LHCN-M2 (cell line): ENCODE data around the gene THSD7B. TPM values are rescaled to one million over a fixed set of nuclear protein-coding genes. Genes with fewer than 3 reads are reported as not detected.
"Not testable (repeated sequence)": the region's sequence is repeated elsewhere in the genome, so short reads cannot be mapped to it uniquely, and the experiment has no call there.

Source experiments
- DNase-seq: peaks from one replicate; pipeline ENCODE4 v3.0.0-alpha.2; 2012; ENCODE audit warnings: low read depth
- total RNA-seq: library from RNA; depleted of rRNA; stranded (reverse); fragments of >200 nt; gene quantifications from 2 replicates; pipeline ENCODE4 v1.2.3, GENCODE V29; 2014

The THSD7B gene
- total RNA-seq, 1 experiment from 2014 or later: not detected

DNA sequence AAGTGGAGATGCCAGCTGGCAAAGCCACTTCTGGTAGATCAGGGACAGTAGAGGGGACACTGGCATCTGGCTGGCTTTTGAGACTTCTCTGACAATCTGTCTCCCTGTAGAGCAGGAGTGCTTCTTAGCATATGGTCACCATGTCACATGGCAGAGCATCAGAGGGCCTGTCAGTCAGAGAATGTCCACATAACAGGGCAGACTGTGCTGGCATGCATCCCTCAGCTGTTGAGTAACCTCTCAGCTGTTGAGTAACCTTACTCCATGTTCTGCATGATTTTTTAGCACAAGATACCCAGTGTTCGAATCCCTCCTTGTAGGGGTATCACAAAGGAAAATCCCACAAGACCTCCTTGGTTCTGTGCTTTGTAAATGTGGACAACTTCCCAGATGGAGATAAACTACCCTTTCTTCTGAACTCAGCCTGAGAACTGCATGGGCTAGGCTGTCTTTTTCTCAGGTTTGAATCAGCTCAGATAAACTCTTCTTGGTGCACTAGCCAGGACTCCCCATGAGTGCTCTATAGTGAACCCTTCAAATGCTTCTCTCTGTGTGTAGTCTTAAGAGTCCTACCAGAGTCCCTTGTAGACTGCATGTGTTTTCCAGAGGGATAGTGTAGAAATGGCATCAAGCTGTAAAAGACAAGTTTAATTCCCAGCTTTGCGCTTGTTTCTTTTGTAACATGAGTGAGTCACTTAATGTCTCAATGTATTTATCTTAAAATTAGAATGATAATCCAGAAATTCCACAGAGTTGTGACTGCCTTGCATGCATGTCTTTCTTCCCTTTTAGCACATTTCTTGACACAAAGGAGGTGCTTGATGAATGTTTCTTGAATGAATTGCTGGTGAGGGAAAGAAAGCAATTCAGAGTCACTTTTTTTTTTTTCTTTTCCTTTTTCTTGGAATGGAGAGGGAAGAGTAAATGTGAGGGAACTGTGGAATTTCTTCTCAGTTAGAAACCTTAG, 756.6 kb downstream of the THSD7B start:
- no peak for DNase-seq

DNA sequence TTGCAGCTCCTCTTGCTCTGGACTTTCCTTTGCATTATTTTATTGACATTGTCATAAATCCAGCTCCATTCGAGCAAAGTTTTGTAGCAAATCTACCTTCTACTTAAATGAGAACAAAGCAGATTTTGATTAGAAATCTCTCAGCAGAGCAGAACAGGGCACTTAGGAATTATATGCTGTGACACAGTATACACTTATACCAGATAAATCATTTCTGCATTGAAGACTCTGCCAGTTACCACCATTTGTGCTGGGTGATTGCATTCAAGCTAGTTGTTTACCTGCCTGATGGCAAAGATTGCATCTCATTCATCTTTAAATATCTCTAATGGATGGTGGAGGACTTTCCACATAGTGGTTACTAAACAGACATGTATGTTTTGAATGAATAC, 757.3 kb downstream of the THSD7B start:
- DNase-seq: no peak

DNA sequence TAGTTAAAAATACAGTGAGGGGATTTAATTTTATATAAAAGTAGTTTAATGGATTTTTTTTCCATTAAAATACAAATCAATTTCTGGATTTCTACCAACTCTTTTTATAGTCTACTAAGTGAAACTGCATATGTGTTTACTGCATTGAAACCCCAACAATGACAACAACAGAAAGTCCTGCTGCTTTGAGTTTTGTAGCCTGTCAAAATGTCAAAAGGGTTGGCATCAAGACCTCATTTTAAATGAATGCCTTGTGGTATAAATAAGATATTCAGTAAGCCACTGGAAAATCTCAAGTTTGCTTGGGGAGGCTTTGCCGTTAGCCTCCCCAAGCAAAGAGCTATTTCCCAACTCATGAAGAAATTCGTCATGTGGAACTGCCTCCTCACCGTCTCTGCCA, 758.6 kb downstream of the THSD7B start:
- DNase-seq: no peak

DNA sequence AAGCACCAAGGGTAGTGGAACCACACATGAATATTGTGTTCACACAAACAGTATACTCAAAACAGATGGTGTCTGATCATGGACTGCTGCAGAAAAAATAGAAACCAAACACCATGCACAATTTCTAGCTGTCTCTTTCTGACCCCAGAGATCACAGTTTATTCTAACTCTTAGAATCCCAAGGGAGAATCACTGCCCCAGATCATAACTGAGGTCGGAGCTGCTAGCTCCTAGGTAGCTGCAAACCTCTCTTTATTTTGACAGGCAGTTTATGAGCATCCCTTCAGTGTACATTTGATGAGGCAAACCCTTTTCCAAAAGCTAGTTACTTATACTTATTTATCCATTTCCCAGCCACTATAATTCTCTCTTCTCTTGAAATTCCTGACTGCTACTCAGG, 759.8 kb downstream of the THSD7B start:
- DNase-seq: no peak

DNA sequence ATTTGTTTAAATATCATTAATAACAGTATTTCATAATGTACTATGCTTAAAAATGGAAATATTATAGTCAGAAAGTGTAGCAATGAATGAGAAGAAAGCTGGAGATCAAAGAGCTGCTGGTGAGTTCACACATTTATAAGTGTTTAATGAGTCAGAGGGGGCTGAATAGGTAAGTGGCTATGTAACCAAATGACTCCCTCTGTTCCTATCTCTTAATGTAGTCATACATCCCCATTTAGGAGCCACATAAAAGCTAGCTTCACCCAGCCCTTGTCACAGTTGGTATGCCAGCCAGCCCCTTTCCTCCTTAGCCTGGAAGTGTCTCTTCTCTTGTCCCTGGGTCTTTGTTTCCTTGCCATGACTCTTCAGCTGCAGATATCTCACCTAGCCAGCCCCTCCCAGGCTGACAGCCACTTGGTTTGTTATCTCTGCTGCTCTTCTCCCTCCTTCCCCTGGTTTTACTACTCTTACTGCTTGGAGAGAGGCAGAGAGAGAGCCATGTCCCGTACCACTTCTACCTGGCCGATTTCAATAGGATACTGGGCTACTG, 760.4 kb downstream of the THSD7B start:
- DNase-seq: no peak

DNA sequence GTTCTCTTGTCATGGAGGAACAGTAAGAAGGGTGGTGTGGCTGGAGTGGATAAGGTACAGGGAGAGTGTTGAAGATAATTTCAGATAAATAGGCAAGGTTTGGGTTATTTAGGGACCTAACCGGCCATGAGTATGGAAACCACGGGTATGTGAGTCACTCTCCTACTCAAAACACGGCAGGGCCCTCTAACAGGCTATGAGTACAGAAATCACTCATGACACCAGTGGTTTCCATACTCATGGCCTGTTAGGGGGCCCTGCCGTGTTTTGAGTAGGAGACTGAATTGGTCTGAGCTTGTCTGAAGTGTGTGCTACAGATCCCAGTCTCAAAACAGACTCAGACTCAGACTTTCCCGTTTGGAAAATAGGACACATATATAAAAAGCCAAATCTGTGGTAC, 770.6 kb downstream of the THSD7B start:
- no peak for DNase-seq

DNA sequence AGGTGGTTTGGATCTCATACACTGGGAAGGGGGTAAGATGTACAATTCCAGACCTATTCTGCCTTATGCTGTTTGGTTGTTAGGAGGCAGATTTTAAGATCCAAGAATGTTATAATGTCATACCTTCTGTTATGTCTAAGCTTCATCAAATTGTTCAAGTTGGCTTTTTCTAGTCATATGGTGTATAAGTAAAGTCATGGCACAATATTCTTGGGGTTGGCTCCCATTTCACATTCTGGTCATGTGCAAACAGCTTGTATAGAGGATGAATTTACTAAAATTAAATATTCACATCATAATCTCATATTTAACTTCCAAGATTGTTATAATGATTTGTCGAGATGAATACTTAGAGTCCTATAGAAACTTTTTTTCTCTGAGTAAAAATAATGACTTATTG, 774.0 kb downstream of the THSD7B start:
- no peak for DNase-seq

DNA sequence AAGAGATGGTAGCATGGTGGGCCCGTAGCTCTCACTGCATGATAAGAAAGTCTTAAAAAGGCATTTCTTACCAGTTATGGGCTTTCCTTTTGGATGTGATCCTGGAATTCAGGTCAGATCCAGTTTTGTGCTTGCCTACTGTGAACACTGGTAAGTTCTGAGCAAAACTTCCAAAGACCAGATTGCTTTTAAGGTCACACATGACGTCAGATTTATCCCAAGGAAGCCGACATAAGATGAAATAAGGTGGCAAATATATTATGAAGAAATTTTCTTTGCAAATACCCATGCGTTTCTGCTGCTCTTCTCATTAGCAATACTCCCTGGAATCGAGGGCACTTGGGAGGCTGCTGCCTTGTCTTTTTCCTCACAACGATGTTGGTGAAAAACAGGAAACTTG, 782.5 kb downstream of the THSD7B start:
- no peak for DNase-seq

DNA sequence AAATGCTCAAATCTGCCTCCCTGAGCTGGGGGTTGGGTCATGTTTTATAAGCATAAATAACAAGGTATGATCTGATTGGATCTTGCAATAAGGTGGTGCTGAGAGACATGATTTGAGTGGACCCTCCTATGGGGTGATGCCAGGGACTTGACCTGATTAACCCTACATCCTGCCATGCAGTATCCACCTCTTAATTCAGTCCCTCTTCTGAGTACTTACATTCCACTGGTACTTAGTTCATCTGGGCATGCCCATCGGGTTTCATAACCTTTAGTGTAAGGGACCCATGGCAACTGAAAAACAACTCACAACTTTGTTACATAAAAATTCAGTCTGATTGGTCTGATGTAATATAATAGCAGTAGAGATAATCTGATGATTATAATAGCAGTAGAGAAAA, 801.0 kb downstream of the THSD7B start:
- DNase-seq: no peak

DNA sequence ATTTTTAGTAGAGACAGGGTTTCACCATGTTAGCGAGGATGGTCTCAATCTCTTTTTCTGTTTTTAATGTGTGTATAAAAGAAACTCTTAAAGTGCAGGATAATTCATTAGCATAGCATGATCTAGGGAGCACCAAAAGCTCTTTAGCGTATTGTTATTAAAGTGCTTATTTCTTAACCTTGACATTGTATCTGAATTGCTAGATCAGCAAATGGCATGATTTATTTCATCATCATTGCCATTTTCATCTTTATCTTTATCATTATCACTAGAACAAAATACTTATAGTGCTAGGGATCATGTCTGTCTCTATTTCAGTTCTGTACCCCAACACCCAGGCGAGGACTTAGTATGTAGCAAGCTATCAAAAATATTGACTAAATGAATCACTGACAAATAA, 805.1 kb downstream of the THSD7B start:
- no peak for DNase-seq

DNA sequence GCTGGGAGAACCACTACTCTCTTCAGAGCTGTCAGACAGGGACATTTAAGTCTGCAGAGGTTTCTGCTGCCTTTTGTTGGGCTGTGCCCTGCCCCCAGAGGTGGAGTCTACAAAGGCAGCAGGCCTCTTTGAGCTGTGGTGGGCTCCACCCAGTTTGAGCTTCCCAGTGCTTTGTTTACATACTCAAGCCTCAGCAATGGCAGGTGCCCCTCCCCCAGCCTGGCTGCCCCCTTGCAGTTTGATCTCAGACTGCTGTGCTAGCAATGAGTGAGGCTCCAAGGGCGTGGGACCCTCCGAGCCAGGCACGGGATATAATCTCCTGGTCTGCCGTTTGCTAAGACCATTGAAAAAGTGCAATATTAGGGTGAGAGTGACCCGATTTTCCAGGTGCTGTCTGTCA, 822.5 kb downstream of the THSD7B start:
- not testable (repeated sequence) for DNase-seq

DNA sequence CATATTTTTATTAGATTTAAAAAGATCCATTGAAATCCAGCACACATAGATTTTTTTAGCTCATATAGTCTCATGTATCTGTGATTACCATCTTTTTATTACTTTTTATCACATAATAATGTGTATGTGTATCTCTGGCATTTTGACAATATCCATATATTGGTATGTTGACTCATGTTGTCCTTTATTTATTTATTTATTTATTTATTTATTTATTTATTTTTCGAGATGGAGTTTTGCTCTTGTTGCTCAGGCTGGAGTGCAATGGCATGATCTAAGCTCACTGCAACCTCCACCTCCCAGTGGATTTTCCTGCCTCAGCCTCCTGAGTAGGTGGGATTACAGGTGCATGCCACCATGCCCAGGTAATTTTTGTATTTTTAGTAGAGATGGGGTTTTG, 823.2 kb downstream of the THSD7B start:
- DNase-seq: not testable (repeated sequence)

DNA sequence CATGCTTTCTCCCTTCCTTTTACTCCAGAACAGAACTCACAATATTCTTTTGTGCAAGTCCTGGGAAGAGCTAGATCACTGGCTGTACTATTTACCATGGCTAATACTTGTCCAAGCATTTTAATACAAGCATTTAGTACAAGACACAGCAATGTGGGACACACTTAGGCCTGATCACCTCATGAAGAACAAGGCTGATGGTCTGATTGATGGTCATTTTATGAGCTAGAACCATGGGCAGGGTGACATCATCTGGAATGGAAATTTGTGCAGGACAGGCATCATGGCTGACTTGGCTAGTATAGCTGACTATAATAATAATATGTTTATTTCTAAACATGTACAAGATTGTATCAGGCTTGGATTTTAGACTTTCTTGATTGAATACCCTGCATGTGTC, 824.8 kb downstream of the THSD7B start:
- no peak for DNase-seq

DNA sequence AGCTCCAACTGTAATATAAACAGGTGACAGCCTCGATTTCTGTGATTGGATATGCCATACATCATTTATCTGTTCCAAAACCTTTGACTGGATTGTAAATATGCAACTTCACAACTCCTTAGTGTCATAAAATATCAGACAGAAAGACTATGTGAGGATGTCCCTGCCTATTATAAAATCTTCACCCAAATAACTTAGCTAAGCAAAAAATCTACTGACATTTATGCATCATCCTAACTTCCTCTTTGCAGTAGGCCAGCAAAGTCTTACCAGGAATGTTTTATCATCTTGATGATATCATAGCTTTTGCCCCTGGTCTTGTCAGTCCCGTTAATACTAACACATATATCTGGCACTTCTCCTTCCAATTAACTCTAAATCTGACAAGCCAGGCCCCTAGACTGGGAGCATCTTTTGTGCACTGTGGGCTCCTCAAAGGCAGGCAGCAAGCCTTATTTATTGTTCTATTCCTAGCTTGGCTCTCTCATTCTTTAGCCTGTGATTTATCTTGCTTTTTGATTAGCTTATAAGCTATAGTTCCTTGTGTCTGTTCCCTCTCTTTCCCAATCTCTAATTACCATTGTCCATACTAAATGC, 842.5 kb downstream of the THSD7B start:
- no peak for DNase-seq

DNA sequence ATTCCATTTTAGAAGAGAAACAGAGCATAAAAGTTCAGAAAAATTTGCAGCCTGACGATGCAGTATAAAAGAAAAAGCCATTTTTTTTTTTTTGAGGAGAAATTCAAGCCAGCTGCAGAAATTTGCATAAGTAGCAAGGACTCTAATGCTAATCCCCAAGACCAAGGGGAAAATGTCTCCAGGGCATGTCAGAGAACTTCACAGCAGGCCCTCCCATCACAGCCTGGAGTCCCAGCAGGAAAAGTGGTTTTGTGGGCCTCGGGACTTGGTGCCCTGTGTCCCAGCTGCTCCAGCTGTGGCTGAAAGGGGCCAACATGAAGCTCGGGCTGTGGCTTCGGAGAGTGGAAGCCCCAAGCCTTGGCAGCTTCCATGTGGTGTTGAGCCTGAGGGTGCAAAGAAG, 873.6 kb downstream of the THSD7B start:
- DNase-seq: no peak

DNA sequence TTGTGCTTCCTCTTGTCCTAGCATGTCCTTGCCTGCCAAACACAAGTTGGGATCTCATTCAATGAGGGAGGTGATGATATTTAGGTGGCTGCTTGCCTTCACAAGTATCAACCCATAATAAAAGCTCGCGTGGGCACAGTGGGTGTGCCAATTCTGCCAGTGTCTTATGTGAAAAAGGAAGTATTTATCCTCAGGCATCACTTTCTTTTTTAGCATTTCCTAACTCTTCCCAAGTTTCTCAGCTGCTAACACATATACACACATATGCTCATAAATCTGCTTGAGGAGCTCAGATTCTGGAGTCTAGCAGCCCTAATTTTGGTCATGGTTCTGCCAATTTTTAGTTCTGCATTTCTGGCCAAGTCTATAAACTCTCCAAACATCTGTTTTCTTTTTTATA, 879.4 kb downstream of the THSD7B start:
- DNase-seq: no peak

DNA sequence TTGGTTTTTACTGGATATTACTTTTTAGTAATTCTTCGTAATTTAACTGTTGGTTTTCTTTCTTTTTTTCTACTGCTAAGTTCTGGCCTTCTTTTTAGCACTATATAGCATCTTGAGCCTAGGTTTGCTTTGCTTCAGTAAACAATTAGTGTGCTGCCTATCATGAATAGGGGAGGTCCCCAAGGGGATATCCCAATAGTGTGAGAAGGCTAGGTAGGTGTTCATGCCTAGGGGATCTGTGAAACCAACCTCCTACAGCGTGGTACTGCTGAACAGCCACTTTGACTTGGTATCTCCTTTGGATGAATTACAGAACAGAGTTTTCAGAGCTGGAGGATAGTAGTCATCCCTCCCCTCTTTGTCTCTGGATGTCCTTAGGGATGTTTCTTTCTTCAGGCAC, 888.7 kb downstream of the THSD7B start:
- no peak for DNase-seq

DNA sequence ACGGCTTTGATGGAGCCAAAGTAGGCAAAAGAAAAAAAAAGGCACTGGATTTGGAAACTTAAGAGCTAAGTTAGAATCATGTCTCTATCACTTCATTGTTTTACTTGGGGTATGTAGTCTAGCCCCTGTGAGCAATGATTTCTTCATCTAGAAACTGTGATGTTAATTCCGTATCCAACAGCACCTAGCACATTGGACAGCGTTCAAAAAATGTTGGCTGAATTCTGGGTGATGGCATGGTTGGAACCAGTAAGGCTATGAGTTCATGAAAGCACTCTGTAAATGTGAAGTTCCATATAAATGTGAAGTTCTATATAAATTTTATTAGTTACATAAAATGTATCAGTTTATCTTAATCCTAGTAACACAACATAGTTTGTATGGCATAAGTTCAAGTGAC, 890.5 kb downstream of the THSD7B start:
- no peak for DNase-seq

DNA sequence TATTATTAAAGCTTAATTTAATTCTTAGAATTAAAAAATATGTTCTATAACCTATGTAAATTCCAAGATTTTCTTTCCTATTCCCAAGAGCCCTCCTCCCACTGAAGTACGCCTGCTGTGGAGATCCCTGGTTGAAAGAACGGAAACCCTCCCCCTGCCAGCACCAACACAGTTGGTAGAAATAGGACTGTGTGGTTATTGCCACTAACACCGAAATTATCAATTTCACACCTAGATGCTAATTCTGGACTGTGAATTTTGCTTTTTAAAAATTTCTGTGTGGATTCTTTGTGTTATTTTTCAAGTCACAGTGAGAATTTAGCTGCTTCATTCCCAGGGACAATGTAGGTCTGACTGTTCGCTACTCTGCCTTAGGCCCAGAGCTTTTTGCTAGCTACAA, 893.1 kb downstream of the THSD7B start:
- DNase-seq: no peak

DNA sequence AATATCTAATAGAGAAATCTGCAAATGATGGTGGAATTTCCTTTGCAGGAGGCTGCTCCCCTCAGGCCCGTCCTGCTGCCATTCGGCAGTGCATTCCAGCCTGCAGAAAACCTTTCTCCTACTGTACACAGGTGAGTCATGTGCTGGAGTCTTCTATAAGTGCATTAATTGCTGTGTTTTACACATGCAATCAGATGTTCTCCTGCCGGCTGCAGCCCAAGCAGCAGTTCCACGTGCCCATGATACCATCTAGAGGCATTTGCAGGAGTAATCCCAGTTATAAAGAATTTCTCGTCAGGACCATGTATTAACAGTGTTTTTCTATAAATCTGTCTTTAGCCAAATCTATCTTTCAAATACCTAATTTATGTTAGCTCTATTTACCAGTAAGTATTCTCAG, 894.3 kb downstream of the THSD7B start:
- no peak for DNase-seq

DNA sequence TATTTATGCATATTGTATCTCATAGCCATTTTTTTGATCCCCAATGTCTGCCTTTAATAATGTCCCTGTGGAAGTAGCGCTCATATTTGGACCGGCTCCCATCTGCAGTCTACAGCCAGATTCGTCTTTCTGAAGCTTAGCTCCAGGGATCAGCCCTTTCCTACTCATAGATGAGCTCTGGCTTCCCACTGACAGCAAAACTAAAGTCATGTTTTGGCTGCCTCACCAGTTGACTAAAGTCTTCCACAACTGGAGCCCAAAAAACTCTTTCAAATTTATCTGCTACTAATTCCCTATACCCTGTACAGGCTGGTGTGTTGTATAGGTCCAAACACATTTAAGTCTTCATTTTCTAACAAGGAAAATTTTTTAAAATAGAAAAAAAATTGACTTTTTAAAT, 904.8 kb downstream of the THSD7B start:
- DNase-seq: no peak

DNA sequence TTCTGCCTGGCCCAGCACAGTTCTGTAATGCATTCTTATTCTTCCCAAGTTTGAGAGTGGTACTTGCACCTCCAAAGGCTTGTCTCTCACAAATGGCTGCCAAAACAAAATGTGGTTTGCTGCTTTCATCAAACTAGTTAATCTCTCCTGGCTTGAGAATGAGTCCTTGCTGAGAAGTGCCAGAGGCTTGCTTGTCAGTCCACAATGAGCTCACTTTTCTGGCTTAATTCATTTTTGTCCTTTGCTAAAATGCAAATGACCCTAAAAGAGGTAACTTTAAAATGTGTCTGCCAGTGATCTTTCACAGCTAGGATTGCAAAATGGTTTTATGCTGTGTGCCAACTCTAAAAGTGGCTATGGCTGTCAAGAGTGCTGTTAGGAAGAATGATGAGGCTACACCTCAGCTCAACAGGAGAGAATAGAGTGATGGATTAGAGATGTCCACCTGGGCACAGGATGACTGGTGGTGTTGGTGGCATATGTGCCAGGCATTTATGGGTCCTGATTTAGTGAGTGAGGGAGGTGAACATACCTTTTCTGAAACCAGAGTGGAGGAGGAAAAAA, 907.7 kb downstream of the THSD7B start:
- no peak for DNase-seq

DNA sequence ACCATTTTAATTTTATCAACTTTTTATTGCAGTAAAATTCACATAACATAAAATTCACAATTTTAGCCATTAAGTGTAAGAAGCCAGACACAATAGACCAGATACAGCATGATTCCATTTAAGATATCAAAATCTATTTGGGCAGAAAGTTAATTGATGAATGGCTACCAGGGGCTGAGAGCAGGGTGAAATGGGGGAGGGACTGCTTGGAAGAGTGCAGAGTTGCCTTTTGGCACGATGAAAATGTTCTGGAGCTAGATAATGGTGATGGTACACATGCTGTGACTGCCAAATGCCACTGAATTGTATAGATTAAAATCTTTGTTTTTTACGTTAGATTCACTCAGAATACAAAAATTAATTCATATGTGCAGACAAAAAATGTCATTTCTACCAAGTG, 909.6 kb downstream of the THSD7B start:
- no peak for DNase-seq
